SK-N-MC (cell line): ENCODE results near the gene XPR1.

ENCODE experiments used
- DNase-seq: peaks from one replicate; pipeline ENCODE4 v3.0.0-alpha.2; 2011; ENCODE audit warnings: low read depth, low spot score
- H3K27ac ChIP-seq: fragments of 200-600 bp; sonication (generic); 2 replicates; pipeline ENCODE4 v1.5.1; 2016; ENCODE audit warnings: mixed run types
- H3K36me3 ChIP-seq: fragments of 200-600 bp; sonication (generic); 2 replicates; pipeline ENCODE4 v1.6.1; 2017; ENCODE audit warnings: antibody characterized with exemption, low read length, mixed read lengths; ENCODE audit not compliant: insufficient read depth
- H3K4me3 ChIP-seq: fragments of 200-600 bp; sonication (generic); 2 replicates; pipeline ENCODE4 v1.5.1; 2016
- H3K9ac ChIP-seq: fragments of 200-600 bp; sonication (generic); 2 replicates; pipeline ENCODE4 v1.8.0; 2017; ENCODE audit warnings: mixed run types, mixed read lengths; ENCODE audit not compliant: insufficient read length
- H3K9me3 ChIP-seq: fragments of 200-600 bp; sonication (generic); 2 replicates; pipeline ENCODE4 v1.6.1; 2017; ENCODE audit warnings: low read depth, mild to moderate bottlenecking, antibody characterized with exemption, low read length, moderate library complexity, mixed read lengths
- EZH2 ChIP-seq: fragments of 200-600 bp; sonication (generic); IDR thresholded peaks from one replicate; pipeline ENCODE4 v1.6.1; 2017; ENCODE audit warnings: antibody characterized with exemption
- FOXP2 ChIP-seq: optimal IDR thresholded peaks from 2 replicates; pipeline ENCODE3; 2011; ENCODE audit warnings: mild to moderate bottlenecking, moderate library complexity; ENCODE audit not compliant: insufficient read depth; ENCODE audit errors: extremely low read length, control extremely low read depth
- POLR2AphosphoS5 ChIP-seq: IDR thresholded peaks from 2 replicates; pipeline ENCODE4 v1.6.1; 2012; ENCODE audit warnings: mild to moderate bottlenecking, low read depth, low read length, borderline replicate concordance

Gene XPR1

GRCh38 chr1:180935326-180936109, 303.7 kb downstream of the XPR1 start:
- Histone ChIP-seq H3K36me3 (no peaks in the 10 kb centered on the region), H3K4me3 (no peak overlapping the region), H3K9ac (no peak overlapping the region), H3K9me3 (no peaks in the 10 kb centered on the region), H3K27ac (no peak overlapping the region)
- no peak for TF ChIP-seq POLR2AphosphoS5
- TF ChIP-seq EZH2, result no peak
- no peak for TF ChIP-seq FOXP2
- no peak for DNase-seq

GRCh38 chr1:180936110-180937011, 304.5 kb downstream of the XPR1 start:
- Histone ChIP-seq H3K36me3 (no peaks in the 10 kb centered on the region), H3K9ac (no peak overlapping the region), H3K9me3 (no peaks in the 10 kb centered on the region), H3K27ac (no peak overlapping the region), H3K4me3 (no peak overlapping the region)
- no peak for DNase-seq
- TF ChIP-seq POLR2AphosphoS5 (no peak), FOXP2 (no peak), EZH2 (no peak)

- H3K27ac ChIP-seq, result no peak overlapping the region
- TF ChIP-seq POLR2AphosphoS5 (no peak), EZH2 (no peak), FOXP2 (no peak)
- H3K4me3 ChIP-seq, result no peak overlapping the region
- H3K36me3 ChIP-seq, result no peaks in the 10 kb centered on the region
- no peaks in the 10 kb centered on the region for H3K9me3 ChIP-seq
- H3K9ac ChIP-seq, result no peak overlapping the region
- DNase-seq, result no peak
These were observed 305.2 kb downstream of the XPR1 start for GRCh38 chr1:180937012-180937372.

GRCh38 chr1:180937624-180938225, 305.9 kb downstream of the XPR1 start:
- no peak for DNase-seq
- Histone ChIP-seq H3K9me3 (no peaks in the 10 kb centered on the region), H3K4me3 (no peak overlapping the region), H3K36me3 (no peaks in the 10 kb centered on the region), H3K27ac (no peak overlapping the region), H3K9ac (no peak overlapping the region)
- no peak for TF ChIP-seq POLR2AphosphoS5
- no peak for TF ChIP-seq FOXP2
- TF ChIP-seq EZH2, result no peak

GRCh38 chr1:180939073-180939710, 307.4 kb downstream of the XPR1 start:
- Histone ChIP-seq H3K4me3 (no peak overlapping the region), H3K9me3 (no peaks in the 10 kb centered on the region), H3K27ac (no peak overlapping the region), H3K36me3 (no peaks in the 10 kb centered on the region), H3K9ac (no peak overlapping the region)
- no peak for DNase-seq
- TF ChIP-seq FOXP2 (no peak), POLR2AphosphoS5 (no peak), EZH2 (no peak)

GRCh38 chr1:180939711-180940103, 307.9 kb downstream of the XPR1 start:
- H3K36me3 ChIP-seq, result no peaks in the 10 kb centered on the region
- no peak overlapping the region for H3K9ac ChIP-seq
- H3K4me3 ChIP-seq, result no peak overlapping the region
- TF ChIP-seq POLR2AphosphoS5, result no peak
- TF ChIP-seq FOXP2, result no peak
- TF ChIP-seq EZH2, result no peak
- H3K9me3 ChIP-seq, result no peaks in the 10 kb centered on the region
- no peak for DNase-seq
- H3K27ac ChIP-seq, result no peak overlapping the region
